HEK293 (cell line): ENCODE results near the gene BACE1.

ENCODE experiments used
- PBX3 ChIP-seq: sonication (generic); formaldehyde crosslinking; IDR thresholded peaks from 2 replicates; pipeline ENCODE4 v1.8.1; 2022; ENCODE audit warnings: mild to moderate bottlenecking, moderate library complexity, missing genetic modification reagents
- SP2 ChIP-seq: fragments of 450-650 bp; formaldehyde crosslinking; IDR thresholded peaks from 2 replicates; pipeline ENCODE4 v1.5.1; 2016; ENCODE audit warnings: missing biosample characterization, missing genetic modification characterization
- ZNF133 ChIP-seq: fragments of 450-650 bp; formaldehyde crosslinking; IDR thresholded peaks from 2 replicates; pipeline ENCODE4 v1.5.1; 2016; ENCODE audit warnings: missing biosample characterization, missing genetic modification characterization
- ZNF221 ChIP-seq: fragments of 450-650 bp; formaldehyde crosslinking; IDR thresholded peaks from 2 replicates; pipeline ENCODE4 v1.5.1; 2017; ENCODE audit warnings: missing biosample characterization, missing genetic modification characterization, borderline replicate concordance
- ZNF280D ChIP-seq: fragments of 450-650 bp; formaldehyde crosslinking; IDR thresholded peaks from 2 replicates; pipeline ENCODE4 v1.5.1; 2016; ENCODE audit warnings: missing biosample characterization, missing genetic modification characterization
- ZNF654 ChIP-seq: fragments of 450-650 bp; formaldehyde crosslinking; IDR thresholded peaks from 2 replicates; pipeline ENCODE4 v1.5.1; 2016; ENCODE audit warnings: low read depth, missing biosample characterization, missing genetic modification characterization
- ZNF837 ChIP-seq: fragments of 450-650 bp; formaldehyde crosslinking; IDR thresholded peaks from 2 replicates; pipeline ENCODE4 v1.5.1; 2016; ENCODE audit warnings: missing biosample characterization, missing genetic modification characterization
- TF ChIP-seq, protein P1 (sequence below): fragments of 450-650 bp; formaldehyde crosslinking; IDR thresholded peaks from 2 replicates; pipeline ENCODE4 v1.5.1; 2016; ENCODE audit warnings: missing biosample characterization, missing genetic modification characterization
- TF ChIP-seq, protein P2 (sequence below): fragments of 450-650 bp; formaldehyde crosslinking; IDR thresholded peaks from 2 replicates; pipeline ENCODE4 v1.5.1; 2016; ENCODE audit warnings: missing biosample characterization, missing genetic modification characterization

DNA sequence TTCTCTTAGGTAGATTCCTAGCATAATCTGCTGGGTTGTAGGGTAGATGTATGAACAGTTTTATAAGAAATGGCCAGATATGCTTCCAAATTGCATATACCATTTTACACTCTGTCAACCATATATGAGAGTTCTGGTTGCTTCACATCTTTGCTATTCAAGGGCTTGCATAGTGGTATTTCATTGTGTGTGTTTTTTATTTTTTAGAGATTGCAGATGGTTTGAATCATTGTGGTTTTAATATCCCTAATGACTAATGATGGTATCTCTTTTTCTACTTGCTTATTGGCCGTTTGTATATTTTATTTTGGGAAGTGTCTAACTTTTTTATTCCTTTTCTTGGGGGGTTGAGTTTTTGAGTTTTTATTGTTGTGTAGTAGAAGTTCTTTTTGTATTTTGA, 56.6 kb downstream of the BACE1 start:
- TF ChIP-seq, protein P1, sequence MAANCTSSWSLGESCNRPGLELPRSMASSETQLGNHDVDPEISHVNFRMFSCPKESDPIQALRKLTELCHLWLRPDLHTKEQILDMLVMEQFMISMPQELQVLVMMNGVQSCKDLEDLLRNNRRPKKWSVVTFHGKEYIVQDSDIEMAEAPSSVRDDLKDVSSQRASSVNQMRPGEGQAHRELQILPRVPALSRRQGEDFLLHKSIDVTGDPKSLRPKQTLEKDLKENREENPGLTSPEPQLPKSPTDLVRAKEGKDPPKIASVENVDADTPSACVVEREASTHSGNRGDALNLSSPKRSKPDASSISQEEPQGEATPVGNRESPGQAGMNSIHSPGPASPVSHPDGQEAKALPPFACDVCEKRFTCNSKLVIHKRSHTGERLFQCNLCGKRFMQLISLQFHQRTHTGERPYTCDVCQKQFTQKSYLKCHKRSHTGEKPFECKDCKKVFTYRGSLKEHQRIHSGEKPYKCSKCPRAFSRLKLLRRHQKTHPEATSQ (tag by site-specific recombination), result no peak
- TF ChIP-seq, protein P2, sequence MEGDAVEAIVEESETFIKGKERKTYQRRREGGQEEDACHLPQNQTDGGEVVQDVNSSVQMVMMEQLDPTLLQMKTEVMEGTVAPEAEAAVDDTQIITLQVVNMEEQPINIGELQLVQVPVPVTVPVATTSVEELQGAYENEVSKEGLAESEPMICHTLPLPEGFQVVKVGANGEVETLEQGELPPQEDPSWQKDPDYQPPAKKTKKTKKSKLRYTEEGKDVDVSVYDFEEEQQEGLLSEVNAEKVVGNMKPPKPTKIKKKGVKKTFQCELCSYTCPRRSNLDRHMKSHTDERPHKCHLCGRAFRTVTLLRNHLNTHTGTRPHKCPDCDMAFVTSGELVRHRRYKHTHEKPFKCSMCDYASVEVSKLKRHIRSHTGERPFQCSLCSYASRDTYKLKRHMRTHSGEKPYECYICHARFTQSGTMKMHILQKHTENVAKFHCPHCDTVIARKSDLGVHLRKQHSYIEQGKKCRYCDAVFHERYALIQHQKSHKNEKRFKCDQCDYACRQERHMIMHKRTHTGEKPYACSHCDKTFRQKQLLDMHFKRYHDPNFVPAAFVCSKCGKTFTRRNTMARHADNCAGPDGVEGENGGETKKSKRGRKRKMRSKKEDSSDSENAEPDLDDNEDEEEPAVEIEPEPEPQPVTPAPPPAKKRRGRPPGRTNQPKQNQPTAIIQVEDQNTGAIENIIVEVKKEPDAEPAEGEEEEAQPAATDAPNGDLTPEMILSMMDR, result no peak
- TF ChIP-seq ZNF133 (tag by site-specific recombination), result no peak
- TF ChIP-seq PBX3 (CRISPR knock-in tag), result no peak
- no peak for TF ChIP-seq ZNF280D (tag by site-specific recombination)
- no peak for TF ChIP-seq ZNF654 (tag by site-specific recombination)
- TF ChIP-seq ZNF221 (tag by site-specific recombination), result no peak
- no peak for TF ChIP-seq ZNF837
- TF ChIP-seq SP2, result no peak
